GM12874 (cell line): ENCODE results near the gene LRRC26.

ENCODE experiments used
- TF ChIP-seq, protein P1 (sequence below): IDR thresholded peaks from 2 replicates; pipeline ENCODE4 v1.5.1; 2011; ENCODE audit warnings: low read depth, mild to moderate bottlenecking, control low read depth, low read length, moderate library complexity; ENCODE audit not compliant: insufficient read depth

LRRC26 gene

GRCh38 chr9:137172901-137173795 is 3.3 kb upstream of the LRRC26 start:
- TF ChIP-seq, protein P1, sequence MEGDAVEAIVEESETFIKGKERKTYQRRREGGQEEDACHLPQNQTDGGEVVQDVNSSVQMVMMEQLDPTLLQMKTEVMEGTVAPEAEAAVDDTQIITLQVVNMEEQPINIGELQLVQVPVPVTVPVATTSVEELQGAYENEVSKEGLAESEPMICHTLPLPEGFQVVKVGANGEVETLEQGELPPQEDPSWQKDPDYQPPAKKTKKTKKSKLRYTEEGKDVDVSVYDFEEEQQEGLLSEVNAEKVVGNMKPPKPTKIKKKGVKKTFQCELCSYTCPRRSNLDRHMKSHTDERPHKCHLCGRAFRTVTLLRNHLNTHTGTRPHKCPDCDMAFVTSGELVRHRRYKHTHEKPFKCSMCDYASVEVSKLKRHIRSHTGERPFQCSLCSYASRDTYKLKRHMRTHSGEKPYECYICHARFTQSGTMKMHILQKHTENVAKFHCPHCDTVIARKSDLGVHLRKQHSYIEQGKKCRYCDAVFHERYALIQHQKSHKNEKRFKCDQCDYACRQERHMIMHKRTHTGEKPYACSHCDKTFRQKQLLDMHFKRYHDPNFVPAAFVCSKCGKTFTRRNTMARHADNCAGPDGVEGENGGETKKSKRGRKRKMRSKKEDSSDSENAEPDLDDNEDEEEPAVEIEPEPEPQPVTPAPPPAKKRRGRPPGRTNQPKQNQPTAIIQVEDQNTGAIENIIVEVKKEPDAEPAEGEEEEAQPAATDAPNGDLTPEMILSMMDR, result no peak

DNA sequence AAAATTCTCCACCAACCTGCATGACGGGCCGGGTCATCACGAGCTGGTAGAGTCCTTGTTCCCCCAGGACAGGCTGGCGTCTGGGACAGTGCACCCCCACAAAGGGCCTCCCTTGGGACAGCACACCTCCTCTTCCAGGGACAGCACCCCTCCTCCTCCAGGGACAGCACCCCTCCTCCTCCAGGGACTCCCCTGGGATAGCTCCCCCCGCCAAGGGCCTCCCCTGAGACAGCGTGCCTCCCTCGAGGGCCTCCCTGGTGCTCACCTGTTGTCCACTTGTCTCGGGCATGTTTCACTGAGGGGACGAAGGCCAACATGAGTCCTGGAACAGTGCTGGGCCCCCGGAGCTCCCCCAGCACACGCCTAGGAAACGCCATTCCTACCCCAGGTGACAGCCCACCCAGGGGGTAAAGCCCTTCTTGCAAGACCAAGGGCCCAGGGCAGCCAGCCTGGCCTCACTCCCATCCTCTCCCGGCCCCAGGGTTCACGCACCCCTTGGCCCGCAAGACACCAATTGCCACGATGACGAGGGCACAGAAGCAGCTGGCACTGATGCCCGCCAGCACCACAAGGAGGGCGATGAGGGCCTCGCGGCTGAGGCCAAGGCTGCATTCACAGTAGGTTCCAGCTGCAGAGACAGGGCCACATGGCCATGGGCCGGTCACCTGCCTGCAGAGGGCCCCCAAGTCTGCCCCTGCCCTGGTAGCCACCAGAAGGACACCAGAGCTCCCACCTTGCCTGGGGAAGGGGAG is 1.5 kb upstream of the LRRC26 start:
- TF ChIP-seq, protein P1, result no peak

GRCh38 chr9:137170486-137171148 is 766 bp upstream of the LRRC26 start:
- TF ChIP-seq, protein P1, result no peak

DNA sequence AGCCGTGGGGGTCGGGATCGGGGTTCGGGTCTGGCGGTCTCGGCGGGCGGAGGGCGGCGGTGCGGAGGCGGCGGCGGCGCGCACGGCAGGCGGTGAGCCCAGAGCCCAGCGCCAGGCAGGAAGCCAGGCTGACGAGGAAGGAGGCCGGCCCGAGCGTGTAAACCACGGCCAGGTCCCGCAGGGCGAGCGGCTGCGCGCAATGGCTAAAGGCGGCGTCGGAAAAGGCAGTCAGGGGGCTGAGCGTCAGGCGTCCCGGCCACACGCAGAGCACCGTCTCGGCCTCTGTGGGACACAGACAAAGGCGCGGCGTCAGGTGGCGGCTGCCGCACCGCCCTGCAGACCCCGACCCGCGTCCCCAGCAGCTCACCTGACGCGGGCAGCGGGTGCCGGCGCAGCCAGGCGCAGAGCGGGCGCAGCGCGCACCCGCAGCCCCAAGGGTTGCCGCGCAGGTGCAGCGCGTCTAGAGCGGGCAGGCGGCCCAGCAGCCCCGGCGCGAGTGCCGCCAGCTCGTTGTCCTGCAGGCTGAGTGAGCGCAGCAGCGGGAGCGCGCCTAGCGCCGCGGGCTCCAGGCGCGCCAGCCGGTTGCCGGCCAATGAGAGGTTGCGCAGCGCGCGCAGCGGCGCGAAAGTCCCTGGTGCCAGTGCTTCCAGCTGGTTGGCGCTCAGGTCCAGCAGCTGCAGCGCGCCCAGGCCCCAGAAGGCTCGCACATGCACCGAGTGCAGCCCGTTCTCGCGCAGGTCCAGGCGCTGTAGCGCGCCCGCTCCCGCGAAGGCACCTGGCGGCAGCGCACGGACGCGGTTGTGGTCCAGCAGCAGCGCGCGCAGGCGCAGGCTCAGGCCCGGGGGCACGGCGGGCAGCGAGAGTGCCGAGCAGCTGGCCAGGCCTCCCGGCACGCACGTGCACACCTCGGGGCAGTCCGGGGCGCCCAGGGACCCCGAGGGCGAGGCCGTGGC is 671 bp downstream of the LRRC26 start:
- TF ChIP-seq, protein P1, result no peak

DNA sequence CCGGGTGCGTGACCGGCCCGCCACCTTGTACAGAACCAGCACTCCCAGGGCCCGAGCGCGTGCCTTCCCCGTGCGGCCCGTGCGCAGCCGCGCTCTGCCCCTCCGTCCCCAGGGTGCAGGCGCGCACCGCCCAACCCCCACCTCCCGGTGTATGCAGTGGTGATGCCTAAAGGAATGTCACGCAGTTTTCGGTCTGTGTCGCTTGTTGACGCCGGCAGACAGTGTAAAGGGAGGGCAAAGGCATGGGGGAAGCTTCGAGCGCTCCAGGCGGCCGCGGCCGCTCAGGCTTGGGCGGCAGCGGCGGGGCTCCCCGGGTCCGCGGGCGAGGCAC is 1.3 kb downstream of the LRRC26 start:
- TF ChIP-seq, protein P1, result no peak

- TF ChIP-seq, protein P1, result no peak
Observed at GRCh38 chr9:137167747-137168572, 1.9 kb downstream of the LRRC26 start.
